ENCODE measurements around the gene ADAM23.

DNA sequence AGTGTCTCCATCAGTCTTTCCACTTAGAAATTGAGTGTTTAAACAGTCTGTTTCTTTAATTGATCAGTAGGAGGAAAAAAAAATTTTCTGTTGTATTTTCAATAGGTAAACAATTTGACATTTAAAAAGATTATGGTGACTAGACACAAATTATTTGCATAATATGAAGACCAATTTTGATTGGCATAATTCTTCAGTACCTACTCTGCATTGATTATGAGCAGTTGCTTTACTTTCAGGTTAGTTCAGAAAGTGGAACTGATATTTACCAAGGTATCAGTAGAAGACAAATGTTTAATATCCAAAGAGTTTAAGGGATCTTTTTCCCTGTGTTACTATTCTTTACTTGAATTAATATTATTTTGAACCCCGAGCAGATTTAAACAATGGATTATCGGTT, 2.6 kb downstream of the ADAM23 start:
- TF ChIP-seq, protein P1, sequence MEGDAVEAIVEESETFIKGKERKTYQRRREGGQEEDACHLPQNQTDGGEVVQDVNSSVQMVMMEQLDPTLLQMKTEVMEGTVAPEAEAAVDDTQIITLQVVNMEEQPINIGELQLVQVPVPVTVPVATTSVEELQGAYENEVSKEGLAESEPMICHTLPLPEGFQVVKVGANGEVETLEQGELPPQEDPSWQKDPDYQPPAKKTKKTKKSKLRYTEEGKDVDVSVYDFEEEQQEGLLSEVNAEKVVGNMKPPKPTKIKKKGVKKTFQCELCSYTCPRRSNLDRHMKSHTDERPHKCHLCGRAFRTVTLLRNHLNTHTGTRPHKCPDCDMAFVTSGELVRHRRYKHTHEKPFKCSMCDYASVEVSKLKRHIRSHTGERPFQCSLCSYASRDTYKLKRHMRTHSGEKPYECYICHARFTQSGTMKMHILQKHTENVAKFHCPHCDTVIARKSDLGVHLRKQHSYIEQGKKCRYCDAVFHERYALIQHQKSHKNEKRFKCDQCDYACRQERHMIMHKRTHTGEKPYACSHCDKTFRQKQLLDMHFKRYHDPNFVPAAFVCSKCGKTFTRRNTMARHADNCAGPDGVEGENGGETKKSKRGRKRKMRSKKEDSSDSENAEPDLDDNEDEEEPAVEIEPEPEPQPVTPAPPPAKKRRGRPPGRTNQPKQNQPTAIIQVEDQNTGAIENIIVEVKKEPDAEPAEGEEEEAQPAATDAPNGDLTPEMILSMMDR (IDR thresholded peaks at IDR 0.05): no peak
- TF ChIP-seq POLR2A (IDR thresholded peaks at IDR 0.05) (no peak), EP300 (IDR thresholded peaks at IDR 0.05) (no peak), POLR2AphosphoS5 (IDR thresholded peaks at IDR 0.05) (no peak)
